DOHH2 (cell line): Measurements from ENCODE around the gene DAD1.

Source experiments
- H3F3A ChIP-seq: fragments of 200-600 bp; sonication (generic), shearing (Covaris generic); 2 replicates; pipeline ENCODE4 v1.6.0; 2016; ENCODE audit warnings: antibody characterized with exemption, mild to moderate bottlenecking; ENCODE audit not compliant: control insufficient read depth, insufficient read depth
- H3K27ac ChIP-seq: fragments of 200-600 bp; sonication (generic); 2 replicates; pipeline ENCODE4 v1.5.1; 2014; ENCODE audit warnings: low read depth, mild to moderate bottlenecking, low read length, moderate library complexity
- H3K27me3 ChIP-seq: fragments of 200-600 bp; sonication (generic); 2 replicates; pipeline ENCODE4 v1.6.1; 2014; ENCODE audit warnings: mild to moderate bottlenecking, low read length, mixed read lengths; ENCODE audit not compliant: control insufficient read depth
- H3K36me3 ChIP-seq: fragments of 200-600 bp; sonication (generic); 2 replicates; pipeline ENCODE4 v1.6.1; 2014; ENCODE audit warnings: mild to moderate bottlenecking, low read length, moderate library complexity, mixed read lengths; ENCODE audit not compliant: control insufficient read depth
- H3K4me1 ChIP-seq: fragments of 200-600 bp; sonication (generic); 2 replicates; pipeline ENCODE4 v1.6.1; 2014; ENCODE audit warnings: mild to moderate bottlenecking, low read length, mixed read lengths; ENCODE audit not compliant: control insufficient read depth
- H3K4me2 ChIP-seq: fragments of 200-600 bp; sonication (generic); 2 replicates; pipeline ENCODE4 v1.6.0; 2014; ENCODE audit warnings: mild to moderate bottlenecking, low read length, moderate library complexity
- H3K4me3 ChIP-seq: fragments of 200-600 bp; sonication (generic); 2 replicates; pipeline ENCODE4 v1.5.1; 2014; ENCODE audit warnings: mild to moderate bottlenecking, low read length, mixed read lengths
- H3K79me2 ChIP-seq: fragments of 200-600 bp; sonication (generic); 2 replicates; pipeline ENCODE4 v1.6.1; 2014; ENCODE audit warnings: mild to moderate bottlenecking, low read length, mixed read lengths; ENCODE audit not compliant: control insufficient read depth
- H3K9me2 ChIP-seq: fragments of 200-600 bp; sonication (generic); replicated peaks from 2 replicates; pipeline ENCODE4 v1.6.1; 2014; ENCODE audit warnings: mild to moderate bottlenecking, low read length, mixed read lengths; ENCODE audit not compliant: control insufficient read depth
- H3K9me3 ChIP-seq: fragments of 200-600 bp; sonication (generic); 2 replicates; pipeline ENCODE4 v1.6.1; 2014; ENCODE audit warnings: antibody characterized with exemption, low read length, mixed read lengths; ENCODE audit not compliant: control insufficient read depth, insufficient read depth
- H4K20me1 ChIP-seq: fragments of 200-600 bp; sonication (generic); 2 replicates; pipeline ENCODE4 v1.6.0; 2014; ENCODE audit warnings: low read depth, mild to moderate bottlenecking, antibody characterized with exemption, low read length, moderate library complexity; ENCODE audit not compliant: control insufficient read depth, insufficient read depth
- EZH2phosphoT487 ChIP-seq: fragments of 200-600 bp; sonication (generic); IDR thresholded peaks from 2 replicates; pipeline ENCODE4 v1.6.1; 2017; ENCODE audit warnings: borderline replicate concordance, mild to moderate bottlenecking, antibody characterized with exemption, low read length, moderate library complexity, mixed read lengths
- TF ChIP-seq, protein P1 (sequence below): fragments of 200-600 bp; sonication (generic); IDR thresholded peaks from one replicate; pipeline ENCODE4 v1.5.1; 2014; ENCODE audit warnings: antibody characterized with exemption, mild to moderate bottlenecking, low read depth, low read length; ENCODE audit not compliant: poor library complexity, severe bottlenecking

The DAD1 gene

GRCh38 chr14:22594156-22594716 is 5.2 kb upstream of the DAD1 start:
- TF ChIP-seq, protein P1, sequence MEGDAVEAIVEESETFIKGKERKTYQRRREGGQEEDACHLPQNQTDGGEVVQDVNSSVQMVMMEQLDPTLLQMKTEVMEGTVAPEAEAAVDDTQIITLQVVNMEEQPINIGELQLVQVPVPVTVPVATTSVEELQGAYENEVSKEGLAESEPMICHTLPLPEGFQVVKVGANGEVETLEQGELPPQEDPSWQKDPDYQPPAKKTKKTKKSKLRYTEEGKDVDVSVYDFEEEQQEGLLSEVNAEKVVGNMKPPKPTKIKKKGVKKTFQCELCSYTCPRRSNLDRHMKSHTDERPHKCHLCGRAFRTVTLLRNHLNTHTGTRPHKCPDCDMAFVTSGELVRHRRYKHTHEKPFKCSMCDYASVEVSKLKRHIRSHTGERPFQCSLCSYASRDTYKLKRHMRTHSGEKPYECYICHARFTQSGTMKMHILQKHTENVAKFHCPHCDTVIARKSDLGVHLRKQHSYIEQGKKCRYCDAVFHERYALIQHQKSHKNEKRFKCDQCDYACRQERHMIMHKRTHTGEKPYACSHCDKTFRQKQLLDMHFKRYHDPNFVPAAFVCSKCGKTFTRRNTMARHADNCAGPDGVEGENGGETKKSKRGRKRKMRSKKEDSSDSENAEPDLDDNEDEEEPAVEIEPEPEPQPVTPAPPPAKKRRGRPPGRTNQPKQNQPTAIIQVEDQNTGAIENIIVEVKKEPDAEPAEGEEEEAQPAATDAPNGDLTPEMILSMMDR, result no peak
- TF ChIP-seq EZH2phosphoT487, result no peak
- no peak overlapping the region for H3K4me3 ChIP-seq
- H4K20me1 ChIP-seq, result no peaks in the 10 kb centered on the region
- H3K27ac ChIP-seq, result no peak overlapping the region
- H3K4me2 ChIP-seq, result no peak overlapping the region
- no peaks in the 10 kb centered on the region for H3K79me2 ChIP-seq
- no peaks in the 10 kb centered on the region for H3F3A ChIP-seq
- H3K9me2 ChIP-seq, result no peaks in the 10 kb centered on the region
- no peaks in the 10 kb centered on the region for H3K9me3 ChIP-seq
- peaks cover 26% of the 10 kb centered on the region for H3K27me3 ChIP-seq
- H3K4me1 ChIP-seq, result peaks cover 32% of the 10 kb centered on the region
- H3K36me3 ChIP-seq, result no peaks in the 10 kb centered on the region

GRCh38 chr14:22593601-22594000 is 4.6 kb upstream of the DAD1 start:
- H3K36me3 ChIP-seq, result peaks cover 2% of the 10 kb centered on the region; the same call in 1 of the 2 replicates
- no peaks in the 10 kb centered on the region for H3K9me3 ChIP-seq

DNA sequence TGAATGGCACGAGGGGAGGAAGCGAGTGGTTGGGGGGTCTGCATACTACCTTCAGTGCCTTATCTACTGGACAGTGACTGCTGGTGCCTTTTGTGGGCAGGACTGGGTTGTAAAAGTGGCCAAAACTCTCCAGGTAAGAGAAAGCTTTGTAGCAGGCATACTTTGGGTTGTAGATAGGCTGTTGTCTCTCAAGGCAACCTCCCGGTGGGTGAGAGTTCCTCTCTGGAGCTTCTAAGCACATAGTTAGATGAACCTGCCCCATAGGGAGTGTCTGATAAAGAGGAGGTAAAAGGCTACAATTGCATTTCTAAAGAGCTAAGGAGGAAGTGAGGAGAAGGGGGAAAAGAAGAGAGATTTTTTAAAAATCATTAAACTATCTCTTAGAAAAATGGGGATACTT is 4.2 kb upstream of the DAD1 start:
- Histone ChIP-seq H3K4me1 (peaks cover 25% of the 10 kb centered on the region), H3K4me2 (no peak overlapping the region), H3K9me2 (no peaks in the 10 kb centered on the region), H4K20me1 (no peaks in the 10 kb centered on the region), H3K9me3 (no peaks in the 10 kb centered on the region), H3K79me2 (peaks cover 8% of the 10 kb centered on the region), H3F3A (no peaks in the 10 kb centered on the region), H3K36me3 (peaks cover 3% of the 10 kb centered on the region; the same call in 1 of the 2 replicates), H3K27ac (no peak overlapping the region), H3K27me3 (peaks cover 16% of the 10 kb centered on the region), H3K4me3 (no peak overlapping the region)
- no peak for TF ChIP-seq EZH2phosphoT487
- TF ChIP-seq, protein P1, result no peak

More at GRCh38 chr14:22593601-22594000, 4.6 kb upstream of the DAD1 start:
- no peak overlapping the region for H3K27ac ChIP-seq
- peaks cover 4% of the 10 kb centered on the region for H3K79me2 ChIP-seq
- no peak overlapping the region for H3K4me3 ChIP-seq
- H3K4me1 ChIP-seq, result peaks cover 27% of the 10 kb centered on the region
- no peaks in the 10 kb centered on the region for H4K20me1 ChIP-seq
- H3K4me2 ChIP-seq, result no peak overlapping the region
- no peaks in the 10 kb centered on the region for H3F3A ChIP-seq
- TF ChIP-seq, protein P1, result no peak
- no peak for TF ChIP-seq EZH2phosphoT487
- peaks cover 20% of the 10 kb centered on the region for H3K27me3 ChIP-seq
- no peaks in the 10 kb centered on the region for H3K9me2 ChIP-seq
